ENCODE results near the gene TRIM67. TPM values are rescaled to one million over a fixed set of nuclear protein-coding genes. Genes with fewer than 3 reads are reported as not detected.

TRIM67 gene
- total RNA-seq, 1 donor from 2014 or later = not detected

- H3K4me3 ChIP-seq (ENCODE audit: low read depth, low read length) = no peak overlapping the region
- TF ChIP-seq CTCF (conservative IDR thresholded peaks at IDR 0.05; ENCODE audit: low read depth, low read length) = no peak
- DNase-seq (ENCODE audit: low read depth) = no peak
Observed at GRCh38 chr1:231201979-231202633, 40.2 kb downstream of the TRIM67 start.

- H3K4me3 ChIP-seq (ENCODE audit: low read depth, low read length) = no peak overlapping the region
- TF ChIP-seq CTCF (conservative IDR thresholded peaks at IDR 0.05; ENCODE audit: low read depth, low read length) = no peak
- DNase-seq (ENCODE audit: low read depth) = no peak
Observed at GRCh38 chr1:231203259-231204057, 41.6 kb downstream of the TRIM67 start.

GRCh38 chr1:231206856-231207255 is 45.0 kb downstream of the TRIM67 start:
- no peak overlapping the region for H3K4me3 ChIP-seq (ENCODE audit: low read depth, low read length)
- DNase-seq (ENCODE audit: low read depth) = no peak
- no peak for TF ChIP-seq CTCF (conservative IDR thresholded peaks at IDR 0.05; ENCODE audit: low read depth, low read length)

GRCh38 chr1:231207437-231207836 is 45.6 kb downstream of the TRIM67 start:
- no peak for TF ChIP-seq CTCF (conservative IDR thresholded peaks at IDR 0.05; ENCODE audit: low read depth, low read length)
- no peak for DNase-seq (ENCODE audit: low read depth)
- H3K4me3 ChIP-seq (ENCODE audit: low read depth, low read length) = no peak overlapping the region

GRCh38 chr1:231208980-231209379 is 47.1 kb downstream of the TRIM67 start:
- H3K4me3 ChIP-seq (ENCODE audit: low read depth, low read length) = no peak overlapping the region
- no peak for DNase-seq (ENCODE audit: low read depth)
- no peak for TF ChIP-seq CTCF (conservative IDR thresholded peaks at IDR 0.05; ENCODE audit: low read depth, low read length)

- H3K4me3 ChIP-seq (ENCODE audit: low read depth, low read length) = no peak overlapping the region
- no peak for TF ChIP-seq CTCF (conservative IDR thresholded peaks at IDR 0.05; ENCODE audit: low read depth, low read length)
- DNase-seq (ENCODE audit: low read depth) = no peak
Observed at GRCh38 chr1:231209531-231209930, 47.7 kb downstream of the TRIM67 start.
